ENCODE results near the gene KRT31.
"Not testable (repeated sequence)": the region's sequence is repeated elsewhere in the genome, so short reads cannot be mapped to it uniquely, and the experiment has no call there.

DNA sequence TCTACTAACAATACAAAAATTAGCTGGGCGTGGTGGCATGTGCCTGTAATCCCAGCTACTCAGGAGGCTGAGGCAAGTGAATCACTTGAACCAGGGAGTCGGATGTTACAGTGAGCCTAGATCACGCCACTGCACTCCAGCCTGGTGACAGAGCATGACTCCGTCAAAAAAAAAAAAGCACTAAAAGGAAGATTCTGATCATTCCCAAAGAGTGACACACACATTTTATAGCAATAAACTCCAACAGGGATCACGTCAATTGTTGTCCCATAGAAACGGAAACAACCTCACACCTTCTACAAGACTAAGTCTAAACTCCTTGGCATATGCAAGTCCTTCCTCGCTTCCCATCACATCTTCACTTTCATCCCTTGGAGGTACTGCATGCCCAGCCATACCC is 17.3 kb downstream of the KRT31 start:
- not testable (repeated sequence) for TF ChIP-seq EZH2 (IDR thresholded peaks at IDR 0.05; ENCODE audit: low read depth, low read length, severe bottlenecking); POLR2AphosphoS5 (IDR thresholded peaks at IDR 0.05; ENCODE audit: low read depth, low read length); POLR2A (IDR thresholded peaks at IDR 0.05; ENCODE audit: control extremely low read depth in 1 of 2, low read depth in 2 of 2, low read length in 2 of 2); KDM5A (IDR thresholded peaks at IDR 0.05; ENCODE audit: low read length); CEBPB (IDR thresholded peaks at IDR 0.05; ENCODE audit: low read depth, low read length)
- TF ChIP-seq, protein P1, sequence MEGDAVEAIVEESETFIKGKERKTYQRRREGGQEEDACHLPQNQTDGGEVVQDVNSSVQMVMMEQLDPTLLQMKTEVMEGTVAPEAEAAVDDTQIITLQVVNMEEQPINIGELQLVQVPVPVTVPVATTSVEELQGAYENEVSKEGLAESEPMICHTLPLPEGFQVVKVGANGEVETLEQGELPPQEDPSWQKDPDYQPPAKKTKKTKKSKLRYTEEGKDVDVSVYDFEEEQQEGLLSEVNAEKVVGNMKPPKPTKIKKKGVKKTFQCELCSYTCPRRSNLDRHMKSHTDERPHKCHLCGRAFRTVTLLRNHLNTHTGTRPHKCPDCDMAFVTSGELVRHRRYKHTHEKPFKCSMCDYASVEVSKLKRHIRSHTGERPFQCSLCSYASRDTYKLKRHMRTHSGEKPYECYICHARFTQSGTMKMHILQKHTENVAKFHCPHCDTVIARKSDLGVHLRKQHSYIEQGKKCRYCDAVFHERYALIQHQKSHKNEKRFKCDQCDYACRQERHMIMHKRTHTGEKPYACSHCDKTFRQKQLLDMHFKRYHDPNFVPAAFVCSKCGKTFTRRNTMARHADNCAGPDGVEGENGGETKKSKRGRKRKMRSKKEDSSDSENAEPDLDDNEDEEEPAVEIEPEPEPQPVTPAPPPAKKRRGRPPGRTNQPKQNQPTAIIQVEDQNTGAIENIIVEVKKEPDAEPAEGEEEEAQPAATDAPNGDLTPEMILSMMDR (IDR thresholded peaks at IDR 0.05; ENCODE audit: control extremely low read depth in 1 of 3, insufficient read depth in 1 of 3, low read depth in 1 of 3, low read length in 3 of 3), result not testable (repeated sequence)
